SH-SY5Y (cell line): ENCODE measurements around the gene RALBP1.

ENCODE experiments used
- GATA2 ChIP-seq: IDR thresholded peaks from 2 replicates; pipeline ENCODE4 v1.6.1; 2011; ENCODE audit warnings: mild to moderate bottlenecking, low read depth, low read length
- GATA3 ChIP-seq: IDR thresholded peaks from 2 replicates; pipeline ENCODE4 v1.6.1; 2011; ENCODE audit warnings: low read depth, mild to moderate bottlenecking, low read length, moderate library complexity

- TF ChIP-seq GATA3: no peak
- no peak for TF ChIP-seq GATA2
Observed at GRCh38 chr18:9534844-9535243, 59.5 kb downstream of the RALBP1 start.
